ENCODE data around the gene LRG1. TPM values are rescaled to one million over a fixed set of nuclear protein-coding genes. Genes with fewer than 3 reads are reported as not detected.

LRG1 gene
- total RNA-seq, 1 experiment from 2014 or later: not detected

- intact Hi-C loops (cut with micrococcal nuclease; ENCODE audit: unreplicated experiment): no loop called here
- Histone ChIP-seq H3K27ac (ENCODE audit: low read depth, low read length, poor library complexity, severe bottlenecking) (no peak overlapping the region), H3K4me1 (ENCODE audit: insufficient read depth, low read length, poor library complexity, severe bottlenecking) (no peaks in the 10 kb centered on the region), H3K27me3 (replicated peaks; ENCODE audit: insufficient read depth, low read depth, low read length, poor library complexity) (no peaks in the 10 kb centered on the region), H3K9me3 (ENCODE audit: low read depth, low read length, poor library complexity, severe bottlenecking) (no peaks in the 10 kb centered on the region), H3K4me3 (ENCODE audit: low read depth, low read length, poor library complexity, severe bottlenecking) (no peak overlapping the region), H3K36me3 (ENCODE audit: insufficient read depth, low read length, poor library complexity, severe bottlenecking) (peaks cover 14% of the 10 kb centered on the region)
- CTCF ChIA-PET: no interaction called here
- no peak for TF ChIP-seq EZH2 (IDR thresholded peaks at IDR 0.05; ENCODE audit: borderline replicate concordance, low read depth, low read length, poor library complexity, severe bottlenecking)
- TF ChIP-seq, protein P1, sequence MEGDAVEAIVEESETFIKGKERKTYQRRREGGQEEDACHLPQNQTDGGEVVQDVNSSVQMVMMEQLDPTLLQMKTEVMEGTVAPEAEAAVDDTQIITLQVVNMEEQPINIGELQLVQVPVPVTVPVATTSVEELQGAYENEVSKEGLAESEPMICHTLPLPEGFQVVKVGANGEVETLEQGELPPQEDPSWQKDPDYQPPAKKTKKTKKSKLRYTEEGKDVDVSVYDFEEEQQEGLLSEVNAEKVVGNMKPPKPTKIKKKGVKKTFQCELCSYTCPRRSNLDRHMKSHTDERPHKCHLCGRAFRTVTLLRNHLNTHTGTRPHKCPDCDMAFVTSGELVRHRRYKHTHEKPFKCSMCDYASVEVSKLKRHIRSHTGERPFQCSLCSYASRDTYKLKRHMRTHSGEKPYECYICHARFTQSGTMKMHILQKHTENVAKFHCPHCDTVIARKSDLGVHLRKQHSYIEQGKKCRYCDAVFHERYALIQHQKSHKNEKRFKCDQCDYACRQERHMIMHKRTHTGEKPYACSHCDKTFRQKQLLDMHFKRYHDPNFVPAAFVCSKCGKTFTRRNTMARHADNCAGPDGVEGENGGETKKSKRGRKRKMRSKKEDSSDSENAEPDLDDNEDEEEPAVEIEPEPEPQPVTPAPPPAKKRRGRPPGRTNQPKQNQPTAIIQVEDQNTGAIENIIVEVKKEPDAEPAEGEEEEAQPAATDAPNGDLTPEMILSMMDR (conservative IDR thresholded peaks at IDR 0.05; ENCODE audit: low read depth, low read length): no peak
- POLR2A ChIA-PET (ENCODE audit: low non-redundant PET): no interaction called here
- DNase-seq (ENCODE audit: low spot score): no peak
- no TSS peak for BruUV-seq (replicated peaks)
Measured at GRCh38 chr19:4487572-4487971, 52.3 kb downstream of the LRG1 start.

Other genes starting within 250 kb of the LRG1 start
- gene TMIGD2, start 237.6 kb downstream of the LRG1 start, total RNA-seq (2021): not detected in 2 replicates
- 10.4 and 14.4 TPM in 2 replicates for gene FSD1, start 235.4 kb downstream of the LRG1 start, total RNA-seq (2021)
- 2.0 and 3.0 TPM in 2 replicates for gene STAP2, start 201.2 kb downstream of the LRG1 start, total RNA-seq (2021)
- gene MPND, start 196.5 kb downstream of the LRG1 start, total RNA-seq (2021): 22.6 and 26.3 TPM in 2 replicates
- 100 and 108 TPM in 2 replicates for gene SH3GL1, start 139.5 kb downstream of the LRG1 start, total RNA-seq (2021)
- gene CHAF1A, start 137.4 kb downstream of the LRG1 start, total RNA-seq (2021): 115 and 119 TPM in 2 replicates
- gene UBXN6, start 82.2 kb downstream of the LRG1 start, total RNA-seq (2021): 49.1 and 56.1 TPM in 2 replicates
- 89.6 and 94.8 TPM in 2 replicates for gene HDGFL2, start 67.7 kb downstream of the LRG1 start, total RNA-seq (2021)
- gene PLIN4, start 21.6 kb downstream of the LRG1 start, total RNA-seq (2021): 1.0 and 1.3 TPM in 2 replicates
- gene PLIN5, start 4.8 kb downstream of the LRG1 start, total RNA-seq (2021): 3.0 and 6.8 TPM in 2 replicates
- 9.2 and 12.2 TPM in 2 replicates for gene SEMA6B, start 19.6 kb upstream of the LRG1 start, total RNA-seq (2021)
- gene TNFAIP8L1, start 99.5 kb upstream of the LRG1 start, total RNA-seq (2021): 24.7 and 25.4 TPM in 2 replicates
- 128 TPM in 2 replicates for gene MYDGF, start 130.3 kb upstream of the LRG1 start, total RNA-seq (2021)
- gene DPP9, start 183.8 kb upstream of the LRG1 start, total RNA-seq (2021): 60.2 and 65.7 TPM in 2 replicates

All from A673 (cell line).